HepG2 (cell line): ENCODE data around the gene SPRED3.

Experiments used
- CHD4 ChIP-seq: fragments of 200-600 bp; sonication (generic); IDR thresholded peaks from 2 replicates; pipeline ENCODE4 v1.7.0; 2017; ENCODE audit warnings: mild to moderate bottlenecking, low read length, borderline replicate concordance
- CTCF ChIP-seq: sonication (generic); formaldehyde crosslinking; IDR thresholded peaks from 2 replicates; pipeline ENCODE4 v1.5.0; 2020; ENCODE audit warnings: mild to moderate bottlenecking, missing genetic modification reagents, moderate library complexity
- MAZ ChIP-seq, 2 experiments: sonication (generic) in 1 of 2; formaldehyde crosslinking in 1 of 2; IDR thresholded peaks; 2 replicates each; pipeline versions ENCODE4 v1.5.0 to v1.6.1; 2012 to 2020; ENCODE audit warnings: low read depth in 2 of 2, mild to moderate bottlenecking in 2 of 2, borderline replicate concordance in 1 of 2, improper control_type of control experiment in 1 of 2, low read length in 1 of 2, missing genetic modification reagents in 1 of 2, moderate library complexity in 1 of 2
- MTA3 ChIP-seq: sonication (generic); formaldehyde crosslinking; IDR thresholded peaks from 2 replicates; pipeline ENCODE4 v1.4.0; 2020; ENCODE audit warnings: missing genetic modification reagents
- NFIC ChIP-seq: IDR thresholded peaks from 2 replicates; pipeline ENCODE4 v1.6.1; 2012; ENCODE audit warnings: mild to moderate bottlenecking, low read length, inconsistent platforms
- NRL ChIP-seq: sonication (generic); formaldehyde crosslinking; IDR thresholded peaks from 2 replicates; pipeline ENCODE4 v1.5.0; 2020; ENCODE audit warnings: missing genetic modification reagents, mild to moderate bottlenecking, moderate library complexity, borderline replicate concordance
- REPIN1 ChIP-seq: sonication (generic); formaldehyde crosslinking; IDR thresholded peaks from 2 replicates; pipeline ENCODE4 v1.8.0; 2022; ENCODE audit warnings: missing genetic modification reagents, low read depth, mild to moderate bottlenecking, borderline replicate concordance
- TAF1 ChIP-seq: sonication (generic); formaldehyde crosslinking; IDR thresholded peaks from 2 replicates; pipeline ENCODE4 v1.4.0; 2020; ENCODE audit warnings: missing genetic modification reagents
- ZNF30 ChIP-seq: sonication (generic); formaldehyde crosslinking; IDR thresholded peaks from 2 replicates; pipeline ENCODE4 v1.5.0; 2020; ENCODE audit warnings: mild to moderate bottlenecking, missing genetic modification reagents
- ZNF589 ChIP-seq: sonication (generic); formaldehyde crosslinking; conservative IDR thresholded peaks from 2 replicates; pipeline ENCODE4 v1.8.0; 2022; ENCODE audit warnings: mild to moderate bottlenecking, moderate library complexity, missing genetic modification reagents
- ZNF598 ChIP-seq: sonication (generic); formaldehyde crosslinking; IDR thresholded peaks from 2 replicates; pipeline ENCODE4 v1.5.1; 2020; ENCODE audit warnings: mild to moderate bottlenecking, missing genetic modification reagents, borderline replicate concordance
- TF ChIP-seq, protein P1 (sequence below): sonication (generic); formaldehyde crosslinking; IDR thresholded peaks from 2 replicates; pipeline ENCODE4 v1.4.0; 2020; ENCODE audit warnings: missing genetic modification reagents
- TF ChIP-seq, protein P2 (sequence below): IDR thresholded peaks from 2 replicates; pipeline ENCODE4 v1.6.1; 2016; ENCODE audit warnings: missing compliant biosample characterization, missing genetic modification reagents, borderline replicate concordance
- TF ChIP-seq, protein P3 (sequence below): sonication (generic); formaldehyde crosslinking; conservative IDR thresholded peaks from 2 replicates; pipeline ENCODE4 v1.4.0; 2020; ENCODE audit warnings: missing genetic modification reagents

- TF ChIP-seq TAF1 = no peak
- TF ChIP-seq, protein P1, sequence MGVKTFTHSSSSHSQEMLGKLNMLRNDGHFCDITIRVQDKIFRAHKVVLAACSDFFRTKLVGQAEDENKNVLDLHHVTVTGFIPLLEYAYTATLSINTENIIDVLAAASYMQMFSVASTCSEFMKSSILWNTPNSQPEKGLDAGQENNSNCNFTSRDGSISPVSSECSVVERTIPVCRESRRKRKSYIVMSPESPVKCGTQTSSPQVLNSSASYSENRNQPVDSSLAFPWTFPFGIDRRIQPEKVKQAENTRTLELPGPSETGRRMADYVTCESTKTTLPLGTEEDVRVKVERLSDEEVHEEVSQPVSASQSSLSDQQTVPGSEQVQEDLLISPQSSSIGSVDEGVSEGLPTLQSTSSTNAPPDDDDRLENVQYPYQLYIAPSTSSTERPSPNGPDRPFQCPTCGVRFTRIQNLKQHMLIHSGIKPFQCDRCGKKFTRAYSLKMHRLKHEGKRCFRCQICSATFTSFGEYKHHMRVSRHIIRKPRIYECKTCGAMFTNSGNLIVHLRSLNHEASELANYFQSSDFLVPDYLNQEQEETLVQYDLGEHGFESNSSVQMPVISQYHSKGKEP (CRISPR knock-in tag) = no peak
- TF ChIP-seq ZNF598 (CRISPR knock-in tag) = no peak
- TF ChIP-seq MAZ (IDR thresholded peaks at IDR 0.05; ENCODE audit: borderline replicate concordance, low read depth, low read length) = no peak
- no peak for TF ChIP-seq MAZ (CRISPR knock-in tag; IDR thresholded peaks at IDR 0.05; ENCODE audit: low read depth)
- no peak for TF ChIP-seq ZNF30 (CRISPR knock-in tag)
- TF ChIP-seq MTA3 = no peak
- TF ChIP-seq, protein P2, sequence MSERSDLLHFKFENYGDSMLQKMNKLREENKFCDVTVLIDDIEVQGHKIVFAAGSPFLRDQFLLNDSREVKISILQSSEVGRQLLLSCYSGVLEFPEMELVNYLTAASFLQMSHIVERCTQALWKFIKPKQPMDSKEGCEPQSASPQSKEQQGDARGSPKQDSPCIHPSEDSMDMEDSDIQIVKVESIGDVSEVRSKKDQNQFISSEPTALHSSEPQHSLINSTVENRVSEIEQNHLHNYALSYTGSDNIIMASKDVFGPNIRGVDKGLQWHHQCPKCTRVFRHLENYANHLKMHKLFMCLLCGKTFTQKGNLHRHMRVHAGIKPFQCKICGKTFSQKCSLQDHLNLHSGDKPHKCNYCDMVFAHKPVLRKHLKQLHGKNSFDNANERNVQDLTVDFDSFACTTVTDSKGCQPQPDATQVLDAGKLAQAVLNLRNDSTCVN = no peak
- TF ChIP-seq, protein P3, sequence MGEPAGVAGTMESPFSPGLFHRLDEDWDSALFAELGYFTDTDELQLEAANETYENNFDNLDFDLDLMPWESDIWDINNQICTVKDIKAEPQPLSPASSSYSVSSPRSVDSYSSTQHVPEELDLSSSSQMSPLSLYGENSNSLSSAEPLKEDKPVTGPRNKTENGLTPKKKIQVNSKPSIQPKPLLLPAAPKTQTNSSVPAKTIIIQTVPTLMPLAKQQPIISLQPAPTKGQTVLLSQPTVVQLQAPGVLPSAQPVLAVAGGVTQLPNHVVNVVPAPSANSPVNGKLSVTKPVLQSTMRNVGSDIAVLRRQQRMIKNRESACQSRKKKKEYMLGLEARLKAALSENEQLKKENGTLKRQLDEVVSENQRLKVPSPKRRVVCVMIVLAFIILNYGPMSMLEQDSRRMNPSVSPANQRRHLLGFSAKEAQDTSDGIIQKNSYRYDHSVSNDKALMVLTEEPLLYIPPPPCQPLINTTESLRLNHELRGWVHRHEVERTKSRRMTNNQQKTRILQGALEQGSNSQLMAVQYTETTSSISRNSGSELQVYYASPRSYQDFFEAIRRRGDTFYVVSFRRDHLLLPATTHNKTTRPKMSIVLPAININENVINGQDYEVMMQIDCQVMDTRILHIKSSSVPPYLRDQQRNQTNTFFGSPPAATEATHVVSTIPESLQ (CRISPR knock-in tag) = no peak
- no peak for TF ChIP-seq CHD4
- TF ChIP-seq NRL = no peak
- no peak for TF ChIP-seq ZNF589
- TF ChIP-seq REPIN1 (CRISPR knock-in tag) = no peak
- TF ChIP-seq NFIC = no peak
- TF ChIP-seq CTCF (CRISPR knock-in tag) = no peak
Measured at GRCh38 chr19:38420935-38421334, 32.4 kb downstream of the SPRED3 start.
